Neural crest cell (in vitro differentiated cells): ENCODE results near the gene MGST1. TPM values are rescaled to one million over a fixed set of nuclear protein-coding genes. Genes with fewer than 3 reads are reported as not detected.

Experiments
- DNase-seq: peaks from one replicate; pipeline ENCODE4 v3.0.0; 2021; ENCODE audit warnings: low read depth, mixed read lengths, low spot score
- H3K27ac Mint-ChIP-seq: one replicate; pipeline ENCODE4 v1.8.0; 2021; ENCODE audit warnings: mild to moderate bottlenecking, mixed read lengths; ENCODE audit not compliant: unreplicated experiment
- H3K27me3 Mint-ChIP-seq: 2 replicates; pipeline ENCODE4 v1.8.0; 2021; ENCODE audit warnings: low read depth, mild to moderate bottlenecking, mixed read lengths
- H3K36me3 Mint-ChIP-seq: 2 replicates; pipeline ENCODE4 v1.8.0; 2021; ENCODE audit warnings: low read depth, mild to moderate bottlenecking, mixed read lengths
- H3K4me1 Mint-ChIP-seq: 2 replicates; pipeline ENCODE4 v1.8.0; 2021; ENCODE audit warnings: mixed read lengths
- H3K4me3 Mint-ChIP-seq: one replicate; pipeline ENCODE4 v1.8.0; 2021; ENCODE audit warnings: mild to moderate bottlenecking, mixed read lengths
- H3K9me3 Mint-ChIP-seq: 2 replicates; pipeline ENCODE4 v1.8.0; 2021; ENCODE audit warnings: mixed read lengths
- CTCF ChIP-seq: fragments of 200-600 bp; sonication (generic); conservative IDR thresholded peaks from 2 replicates; pipeline ENCODE4 v1.5.0; 2021; ENCODE audit warnings: antibody characterized with exemption, mild to moderate bottlenecking
- long read RNA-seq: library from polyadenylated mRNA; unstranded; transcript quantifications from one replicate; pipeline ENCODE4 v2.0.0, GENCODE V29; 2020
- total RNA-seq: library from RNA; stranded (reverse); gene quantifications from 2 replicates; pipeline ENCODE4 v1.2.1, GENCODE V29; 2021

Gene MGST1
- 303 and 325 TPM in 2 replicates for total RNA-seq
- long read RNA-seq, transcript MGST1-205 (4 exons, 914 nt), result major isoform, 243 of 312 reads
- long read RNA-seq, transcript MGST1-204 (4 exons, 979 nt), result minor isoform, 5 of 312 reads
- long read RNA-seq, partial matches to known transcripts, result 15 of 312 reads
- long read RNA-seq, other reads (novel, unspliced or antisense), result 43 of 312 reads

GRCh38 chr12:16347391-16348298 lies at the start of gene MGST1:
Gene MGST1, plus strand, starts transcription at chr12:16347645. Its CDS starts 6,608 bp downstream, at chr12:16354253.
- H3K4me3 Mint-ChIP-seq, result peak within 1 kb of the TSS; percentile 96
- no peaks in the 10 kb centered on the region for H3K27me3 Mint-ChIP-seq
- H3K27ac Mint-ChIP-seq, result peak within 1 kb of the TSS; percentile 98
- DNase-seq, result peak; percentile 61
- no peak for TF ChIP-seq CTCF
- no peaks in the 10 kb centered on the region for H3K9me3 Mint-ChIP-seq
- H3K36me3 Mint-ChIP-seq, result peaks cover 14% of the 10 kb centered on the region
- peaks cover 88% of the 10 kb centered on the region for H3K4me1 Mint-ChIP-seq

- DNase-seq, result no peak
- no peaks in the 10 kb centered on the region for H3K9me3 Mint-ChIP-seq
- peaks cover 5% of the 10 kb centered on the region for H3K4me1 Mint-ChIP-seq
- TF ChIP-seq CTCF, result no peak
- H3K36me3 Mint-ChIP-seq, result no peaks in the 10 kb centered on the region
- no peak overlapping the region for H3K27ac Mint-ChIP-seq
- H3K27me3 Mint-ChIP-seq, result no peaks in the 10 kb centered on the region
- no peak overlapping the region for H3K4me3 Mint-ChIP-seq
Measured at GRCh38 chr12:16299403-16299802, 48.0 kb upstream of the MGST1 start.

- H3K9me3 Mint-ChIP-seq, result no peaks in the 10 kb centered on the region
- H3K27me3 Mint-ChIP-seq, result no peaks in the 10 kb centered on the region
- no peak overlapping the region for H3K27ac Mint-ChIP-seq
- no peak for DNase-seq
- peaks cover 5% of the 10 kb centered on the region for H3K4me1 Mint-ChIP-seq
- no peaks in the 10 kb centered on the region for H3K36me3 Mint-ChIP-seq
- no peak for TF ChIP-seq CTCF
- H3K4me3 Mint-ChIP-seq, result no peak overlapping the region
Measured at GRCh38 chr12:16300122-16300521, 47.3 kb upstream of the MGST1 start.

GRCh38 chr12:16300736-16301135 lies 46.7 kb upstream of the MGST1 start:
- H3K27me3 Mint-ChIP-seq, result no peaks in the 10 kb centered on the region
- H3K27ac Mint-ChIP-seq, result no peak overlapping the region
- H3K4me1 Mint-ChIP-seq, result peaks cover 5% of the 10 kb centered on the region
- no peak overlapping the region for H3K4me3 Mint-ChIP-seq
- peaks cover 3% of the 10 kb centered on the region for H3K9me3 Mint-ChIP-seq
- no peak for DNase-seq
- no peak for TF ChIP-seq CTCF
- no peaks in the 10 kb centered on the region for H3K36me3 Mint-ChIP-seq

- Mint-ChIP-seq H3K4me1 (peaks cover 5% of the 10 kb centered on the region), H3K9me3 (peaks cover 6% of the 10 kb centered on the region), H3K4me3 (no peak overlapping the region), H3K27ac (no peak overlapping the region), H3K36me3 (no peaks in the 10 kb centered on the region), H3K27me3 (no peaks in the 10 kb centered on the region)
- no peak for TF ChIP-seq CTCF
- DNase-seq, result no peak
Measured at GRCh38 chr12:16303939-16304338, 43.5 kb upstream of the MGST1 start.
